Astrocyte (in vitro differentiated cells and primary cell): ENCODE results near the gene PSPH. TPM values are rescaled to one million over a fixed set of nuclear protein-coding genes. Genes with fewer than 3 reads are reported as not detected.
"Not testable (repeated sequence)": the region's sequence is repeated elsewhere in the genome, so short reads cannot be mapped to it uniquely, and the experiment has no call there.

Source experiments
- DNase-seq: peaks from one replicate; pipeline ENCODE4 v3.0.0-alpha.2; 2010; ENCODE audit warnings: low read depth
- FAIRE-seq: peaks from 2 replicates; lab custom pipeline; 2011; peaks lifted over from hg19 to GRCh38; lab: Jason Lieb, UNC
- H2AFZ ChIP-seq: 2 replicates; pipeline ENCODE4 v1.6.0; 2012; ENCODE audit warnings: low read depth, low read length, inconsistent platforms
- H3K27ac ChIP-seq: 2 replicates; pipeline ENCODE4 v1.5.1; 2011; ENCODE audit warnings: low read depth, low read length, inconsistent platforms
- H3K27me3 ChIP-seq: 2 replicates; pipeline ENCODE4 v1.6.0; 2011; ENCODE audit warnings: low read length, inconsistent platforms; ENCODE audit not compliant: insufficient read depth
- H3K36me3 ChIP-seq: 2 replicates; pipeline ENCODE4 v1.5.1; 2011; ENCODE audit warnings: low read length, inconsistent platforms; ENCODE audit not compliant: insufficient read depth
- H3K4me1 ChIP-seq: 2 replicates; pipeline ENCODE4 v1.5.1; 2011; ENCODE audit warnings: low read length, inconsistent platforms; ENCODE audit not compliant: insufficient read depth
- H3K4me2 ChIP-seq: 2 replicates; pipeline ENCODE4 v1.6.0; 2012; ENCODE audit warnings: low read length, inconsistent platforms
- H3K4me3 ChIP-seq: 2 replicates; pipeline ENCODE4 v1.5.1; 2011; ENCODE audit warnings: low read depth, mild to moderate bottlenecking, low read length, inconsistent platforms; ENCODE audit not compliant: insufficient read depth
- H3K79me2 ChIP-seq: 2 replicates; pipeline ENCODE4 v1.6.0; 2012; ENCODE audit warnings: mild to moderate bottlenecking, low read length, inconsistent platforms; ENCODE audit not compliant: insufficient read depth
- H3K9ac ChIP-seq: 2 replicates; pipeline ENCODE4 v1.6.0; 2012; ENCODE audit warnings: mild to moderate bottlenecking, low read length, inconsistent platforms
- H3K9me3 ChIP-seq: 2 replicates; pipeline ENCODE4 v1.5.1; 2012; ENCODE audit warnings: low read depth, mild to moderate bottlenecking, low read length, inconsistent platforms; ENCODE audit not compliant: insufficient read depth
- H4K20me1 ChIP-seq: 2 replicates; pipeline ENCODE4 v1.6.0; 2012; ENCODE audit warnings: low read length, inconsistent platforms; ENCODE audit not compliant: insufficient read depth
- H3K27ac Mint-ChIP-seq: one replicate; pipeline ENCODE4 v1.8.0; 2021; ENCODE audit warnings: mild to moderate bottlenecking, mixed read lengths; ENCODE audit not compliant: unreplicated experiment
- H3K27me3 Mint-ChIP-seq: one replicate; pipeline ENCODE4 v1.8.0; 2021; ENCODE audit warnings: low read depth, mixed read lengths; ENCODE audit not compliant: unreplicated experiment
- H3K36me3 Mint-ChIP-seq: one replicate; pipeline ENCODE4 v1.8.0; 2021; ENCODE audit warnings: low read depth, mixed read lengths; ENCODE audit not compliant: unreplicated experiment
- H3K4me1 Mint-ChIP-seq: one replicate; pipeline ENCODE4 v1.8.0; 2021; ENCODE audit warnings: low read depth, mixed read lengths; ENCODE audit not compliant: unreplicated experiment
- H3K4me3 Mint-ChIP-seq: one replicate; pipeline ENCODE4 v1.8.0; 2021; ENCODE audit warnings: mild to moderate bottlenecking, moderate library complexity, mixed read lengths; ENCODE audit not compliant: unreplicated experiment
- H3K9me3 Mint-ChIP-seq: one replicate; pipeline ENCODE4 v1.8.0; 2021; ENCODE audit warnings: mild to moderate bottlenecking, mixed read lengths; ENCODE audit not compliant: unreplicated experiment
- EZH2 ChIP-seq: IDR thresholded peaks from 2 replicates; pipeline ENCODE4 v1.6.1; 2012; ENCODE audit warnings: mild to moderate bottlenecking, low read length, inconsistent platforms; ENCODE audit not compliant: insufficient read depth
- total RNA-seq: library from RNA; stranded (reverse); gene quantifications from 2 replicates; pipeline ENCODE4 v1.2.1, GENCODE V29; 2021
- TF ChIP-seq, protein P1 (sequence below): IDR thresholded peaks from 2 replicates; pipeline ENCODE4 v1.5.1; 2011; ENCODE audit warnings: low read depth, mild to moderate bottlenecking, inconsistent platforms, low read length, moderate library complexity; ENCODE audit not compliant: insufficient read depth

The PSPH gene
- total RNA-seq, 1 donor from 2014 or later: 72.7 TPM

DNA sequence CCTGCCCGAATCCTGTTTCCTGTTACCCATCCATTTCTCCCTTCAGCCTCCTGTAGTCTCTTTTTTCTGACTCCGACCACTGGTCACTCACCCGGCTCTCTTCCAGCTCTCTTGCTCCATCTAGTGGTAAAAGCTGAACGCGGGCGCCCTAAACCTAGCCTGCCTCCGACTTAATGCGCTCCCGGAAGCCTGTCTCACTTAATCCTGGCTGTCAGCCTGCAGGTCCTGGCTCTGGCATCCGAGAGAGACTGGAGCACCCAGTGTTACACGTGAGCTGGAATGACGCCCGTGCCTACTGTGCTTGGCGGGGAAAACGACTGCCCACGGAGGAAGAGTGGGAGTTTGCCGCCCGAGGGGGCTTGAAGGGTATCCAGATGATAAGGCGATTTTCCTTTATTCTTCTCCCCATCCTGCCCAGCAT is 23.1 kb upstream of the PSPH start:
- H4K20me1 ChIP-seq: peaks cover 8% of the 10 kb centered on the region
- no peaks in the 10 kb centered on the region for H3K27me3 Mint-ChIP-seq
- H3K27ac ChIP-seq: no peak overlapping the region
- TF ChIP-seq, protein P1, sequence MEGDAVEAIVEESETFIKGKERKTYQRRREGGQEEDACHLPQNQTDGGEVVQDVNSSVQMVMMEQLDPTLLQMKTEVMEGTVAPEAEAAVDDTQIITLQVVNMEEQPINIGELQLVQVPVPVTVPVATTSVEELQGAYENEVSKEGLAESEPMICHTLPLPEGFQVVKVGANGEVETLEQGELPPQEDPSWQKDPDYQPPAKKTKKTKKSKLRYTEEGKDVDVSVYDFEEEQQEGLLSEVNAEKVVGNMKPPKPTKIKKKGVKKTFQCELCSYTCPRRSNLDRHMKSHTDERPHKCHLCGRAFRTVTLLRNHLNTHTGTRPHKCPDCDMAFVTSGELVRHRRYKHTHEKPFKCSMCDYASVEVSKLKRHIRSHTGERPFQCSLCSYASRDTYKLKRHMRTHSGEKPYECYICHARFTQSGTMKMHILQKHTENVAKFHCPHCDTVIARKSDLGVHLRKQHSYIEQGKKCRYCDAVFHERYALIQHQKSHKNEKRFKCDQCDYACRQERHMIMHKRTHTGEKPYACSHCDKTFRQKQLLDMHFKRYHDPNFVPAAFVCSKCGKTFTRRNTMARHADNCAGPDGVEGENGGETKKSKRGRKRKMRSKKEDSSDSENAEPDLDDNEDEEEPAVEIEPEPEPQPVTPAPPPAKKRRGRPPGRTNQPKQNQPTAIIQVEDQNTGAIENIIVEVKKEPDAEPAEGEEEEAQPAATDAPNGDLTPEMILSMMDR: peak; percentile 87
- no peak for TF ChIP-seq EZH2
- no peaks in the 10 kb centered on the region for H3K27me3 ChIP-seq
- H3K36me3 ChIP-seq: peaks cover 15% of the 10 kb centered on the region
- H3K4me3 Mint-ChIP-seq: no peak overlapping the region
- DNase-seq (peak; percentile 44), FAIRE-seq (no peak)
- H3K36me3 Mint-ChIP-seq: peaks cover 12% of the 10 kb centered on the region
- no peaks in the 10 kb centered on the region for H3K9me3 ChIP-seq
- no peak overlapping the region for H2AFZ ChIP-seq
- H3K27ac Mint-ChIP-seq: no peak overlapping the region
- no peaks in the 10 kb centered on the region for H3K9me3 Mint-ChIP-seq
- no peaks in the 10 kb centered on the region for H3K79me2 ChIP-seq
- H3K4me2 ChIP-seq: peak overlapping the region; percentile 28
- peaks cover 7% of the 10 kb centered on the region for H3K4me1 ChIP-seq
- no peak overlapping the region for H3K4me3 ChIP-seq
- no peak overlapping the region for H3K9ac ChIP-seq
- peaks cover 3% of the 10 kb centered on the region for H3K4me1 Mint-ChIP-seq

DNA sequence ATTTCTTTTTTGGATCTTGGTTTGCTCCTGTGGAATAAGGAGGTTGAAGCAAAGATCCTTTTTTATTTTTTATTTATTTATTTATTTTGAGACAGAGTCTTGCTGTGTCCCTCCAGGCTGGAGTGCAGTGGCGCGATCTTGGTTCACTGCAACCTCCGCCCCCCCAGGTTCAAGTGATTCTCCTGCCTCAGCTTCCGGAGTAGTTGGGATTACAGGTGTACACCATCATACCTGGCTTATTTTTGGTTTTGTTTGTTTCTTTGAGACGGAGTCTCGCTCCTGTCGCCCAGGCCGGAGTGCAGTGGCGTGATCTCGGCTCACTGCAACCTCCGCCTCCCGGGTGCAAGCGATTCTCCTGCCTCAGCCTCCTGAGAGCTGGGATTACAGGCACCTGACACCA is 15.1 kb upstream of the PSPH start:
- DNase-seq, H3K27me3 ChIP-seq, H3K4me2 ChIP-seq, H3K36me3 Mint-ChIP-seq, H3K9me3 Mint-ChIP-seq, H3K27ac Mint-ChIP-seq, H3K27ac ChIP-seq, H3K4me3 ChIP-seq, H3K4me3 Mint-ChIP-seq, H2AFZ ChIP-seq, FAIRE-seq, H3K27me3 Mint-ChIP-seq, H3K9me3 ChIP-seq, H3K9ac ChIP-seq: not testable (repeated sequence)
- Histone ChIP-seq H3K79me2 (peaks cover 36% of the 10 kb centered on the region), H3K36me3 (peaks cover 29% of the 10 kb centered on the region), H4K20me1 (peaks cover 12% of the 10 kb centered on the region), H3K4me1 (peaks cover 23% of the 10 kb centered on the region)
- peaks cover 24% of the 10 kb centered on the region for H3K4me1 Mint-ChIP-seq

DNA sequence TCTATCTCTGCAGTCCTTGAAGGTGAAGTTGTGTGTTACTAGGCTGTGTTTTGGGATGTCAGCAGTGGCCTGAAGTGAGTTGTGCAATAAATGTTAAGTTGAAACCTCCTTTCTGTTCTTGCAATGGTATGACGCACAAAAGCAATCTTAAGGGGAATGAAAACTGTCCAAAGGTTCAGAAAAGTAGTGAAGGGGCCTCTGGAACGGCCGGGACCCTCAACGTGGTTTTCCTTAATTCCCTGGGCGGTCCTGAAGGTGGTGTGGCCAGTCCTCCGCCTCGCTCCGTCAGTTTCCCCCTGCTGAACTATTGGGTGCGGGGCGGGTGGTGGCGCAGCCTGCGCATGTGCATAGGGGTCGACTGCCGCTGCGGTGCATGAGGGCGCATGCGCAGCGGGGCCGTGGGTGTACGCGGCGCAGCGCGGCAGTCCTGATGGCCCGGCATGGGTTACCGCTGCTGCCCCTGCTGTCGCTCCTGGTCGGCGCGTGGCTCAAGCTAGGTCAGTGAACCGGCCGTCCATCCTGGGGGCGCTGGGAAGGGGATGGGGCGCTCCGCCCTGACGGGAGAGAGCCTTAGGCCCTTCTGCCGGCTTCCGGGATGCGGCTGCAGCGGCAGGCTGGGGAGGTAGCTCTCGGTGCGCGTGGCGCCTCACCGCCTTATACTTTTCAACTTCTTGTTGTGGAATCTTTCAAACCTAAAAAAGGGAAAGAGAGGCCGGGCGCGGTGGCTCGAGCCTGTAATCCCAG is 12.8 kb upstream of the PSPH start, which contains the start of gene SUMF2:
SUMF2 (plus strand) TSS at position 405 of the 744 bp plus-strand sequence; CDS start at position 431, 26 bp downstream.
- H3K9ac ChIP-seq: peak within 1 kb of the TSS; percentile 91
- DNase-seq (peak; percentile 61), FAIRE-seq (no peak)
- TF ChIP-seq, protein P1: no peak
- no peak for TF ChIP-seq EZH2
- peaks cover 24% of the 10 kb centered on the region for H4K20me1 ChIP-seq
- peaks cover 34% of the 10 kb centered on the region for H3K36me3 ChIP-seq
- peaks cover 27% of the 10 kb centered on the region for H3K4me1 Mint-ChIP-seq
- H3K4me2 ChIP-seq: peak within 1 kb of the TSS; percentile 88
- no peaks in the 10 kb centered on the region for H3K9me3 Mint-ChIP-seq
- peaks cover 28% of the 10 kb centered on the region for H3K4me1 ChIP-seq
- H3K4me3 Mint-ChIP-seq: peak within 1 kb of the TSS; percentile 93
- H3K27ac Mint-ChIP-seq: peak within 1 kb of the TSS; percentile 90
- peak within 1 kb of the TSS; percentile 83 for H3K27ac ChIP-seq
- no peaks in the 10 kb centered on the region for H3K9me3 ChIP-seq
- H3K4me3 ChIP-seq: peak within 1 kb of the TSS; percentile 92
- no peaks in the 10 kb centered on the region for H3K27me3 Mint-ChIP-seq
- H2AFZ ChIP-seq: peak within 1 kb of the TSS; percentile 85
- no peaks in the 10 kb centered on the region for H3K36me3 Mint-ChIP-seq
- H3K27me3 ChIP-seq: no peaks in the 10 kb centered on the region
- peaks cover 42% of the 10 kb centered on the region for H3K79me2 ChIP-seq
